Astrocyte of the cerebellum (primary cell): ENCODE measurements around the gene PRODH2.

ENCODE experiments used
- DNase-seq: peaks from one replicate; pipeline ENCODE4 v3.0.0-alpha.2; 2011; ENCODE audit warnings: low read depth
- H3K4me3 ChIP-seq: 2 replicates; pipeline ENCODE4 v1.5.1; 2011; ENCODE audit warnings: mild to moderate bottlenecking, low read depth, low read length, moderate library complexity
- CTCF ChIP-seq: IDR thresholded peaks from 2 replicates; pipeline ENCODE4 v1.5.1; 2012; ENCODE audit warnings: low read length, low read depth, moderate library complexity, mild to moderate bottlenecking; ENCODE audit errors: missing control alignments
- in situ Hi-C: cut with HindIII; loops from 2 replicates; pipeline ENCODE4 v1.10.0; 2017; ENCODE audit warnings: low sequenced_read_pairs

The PRODH2 gene

GRCh38 chr19:35780717-35781116, 31.9 kb downstream of the PRODH2 start:
- no peak overlapping the region for H3K4me3 ChIP-seq
- no peak for DNase-seq
- in situ Hi-C loops = no loop called here
- TF ChIP-seq CTCF = no peak

GRCh38 chr19:35780058-35780457, 32.6 kb downstream of the PRODH2 start:
- no peak for TF ChIP-seq CTCF
- no peak for DNase-seq
- H3K4me3 ChIP-seq = no peak overlapping the region
- in situ Hi-C loops = no loop called here

GRCh38 chr19:35779033-35779432, 33.6 kb downstream of the PRODH2 start:
- DNase-seq = no peak
- no peak overlapping the region for H3K4me3 ChIP-seq
- no peak for TF ChIP-seq CTCF
- in situ Hi-C loops = no loop called here

- no peak overlapping the region for H3K4me3 ChIP-seq
- in situ Hi-C loops = no loop called here
- no peak for TF ChIP-seq CTCF
- DNase-seq = no peak
Observed at GRCh38 chr19:35777961-35778360, 34.7 kb downstream of the PRODH2 start.

GRCh38 chr19:35777086-35777841, 35.4 kb downstream of the PRODH2 start:
- no peak for TF ChIP-seq CTCF
- DNase-seq = no peak
- in situ Hi-C loops = no loop called here
- H3K4me3 ChIP-seq = no peak overlapping the region

GRCh38 chr19:35776102-35776788, 36.4 kb downstream of the PRODH2 start:
- no peak for TF ChIP-seq CTCF
- peak overlapping the region; percentile 66 for H3K4me3 ChIP-seq
- no peak for DNase-seq
- in situ Hi-C loops = no loop called here
